HUES48 (cell line): Measurements from ENCODE around the gene MOSPD3.

Experiments used
- H3K27ac ChIP-seq: one replicate; pipeline ENCODE4 v1.7.0; 2013; ENCODE audit warnings: low read depth, low read length, inconsistent platforms
- H3K27me3 ChIP-seq: 2 replicates; pipeline ENCODE4 v1.6.1; 2013; ENCODE audit warnings: mild to moderate bottlenecking, low read length; ENCODE audit not compliant: control insufficient read depth, insufficient read depth
- H3K36me3 ChIP-seq: 2 replicates; pipeline ENCODE4 v1.6.1; 2013; ENCODE audit warnings: low read length; ENCODE audit not compliant: control insufficient read depth, insufficient read depth
- H3K4me1 ChIP-seq: 2 replicates; pipeline ENCODE4 v1.6.1; 2013; ENCODE audit warnings: mild to moderate bottlenecking, low read length; ENCODE audit not compliant: control insufficient read depth, insufficient read depth
- H3K4me3 ChIP-seq: 2 replicates; pipeline ENCODE4 v1.5.1; 2013; ENCODE audit warnings: mild to moderate bottlenecking, low read depth, low read length
- H3K9ac ChIP-seq: 2 replicates; pipeline ENCODE4 v1.6.1; 2013; ENCODE audit warnings: mild to moderate bottlenecking, low read depth, low read length, moderate library complexity
- H3K9me3 ChIP-seq: 2 replicates; pipeline ENCODE4 v1.6.1; 2013; ENCODE audit warnings: low read length; ENCODE audit not compliant: control insufficient read depth, insufficient read depth

The MOSPD3 gene

DNA sequence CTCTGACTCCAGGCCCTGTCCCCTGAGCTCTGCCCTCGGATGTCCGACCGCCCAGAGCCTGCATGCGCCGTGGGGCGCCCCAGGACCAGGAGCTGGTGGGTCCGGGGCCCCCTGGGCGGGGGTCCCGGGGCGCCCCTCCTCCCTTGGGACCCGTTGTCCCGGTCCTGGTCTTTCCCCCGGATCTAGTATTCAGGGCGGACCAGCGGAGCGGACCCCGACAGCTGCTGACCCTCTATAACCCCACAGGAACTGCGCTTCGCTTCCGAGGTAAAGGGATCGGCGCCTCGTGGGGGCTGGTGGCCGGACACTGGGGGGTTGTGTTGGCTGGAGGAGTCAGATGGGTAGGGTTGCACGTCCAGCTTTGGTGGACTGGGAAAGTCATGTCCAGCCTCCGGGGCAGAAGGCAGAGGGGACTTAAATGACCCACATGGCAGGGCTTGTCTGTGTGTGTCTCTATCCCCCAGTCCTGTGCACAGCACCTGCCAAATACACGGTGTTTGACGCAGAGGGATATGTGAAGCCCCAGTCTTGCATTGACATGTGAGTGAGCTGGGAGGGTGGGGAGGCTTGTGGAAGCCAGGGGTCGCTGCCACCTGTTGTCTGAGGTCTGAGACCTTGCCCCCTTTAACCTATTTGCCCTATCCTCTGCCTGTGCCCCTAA lies 520 bp downstream of the MOSPD3 start:
- H3K9ac ChIP-seq: no peak overlapping the region

DNA sequence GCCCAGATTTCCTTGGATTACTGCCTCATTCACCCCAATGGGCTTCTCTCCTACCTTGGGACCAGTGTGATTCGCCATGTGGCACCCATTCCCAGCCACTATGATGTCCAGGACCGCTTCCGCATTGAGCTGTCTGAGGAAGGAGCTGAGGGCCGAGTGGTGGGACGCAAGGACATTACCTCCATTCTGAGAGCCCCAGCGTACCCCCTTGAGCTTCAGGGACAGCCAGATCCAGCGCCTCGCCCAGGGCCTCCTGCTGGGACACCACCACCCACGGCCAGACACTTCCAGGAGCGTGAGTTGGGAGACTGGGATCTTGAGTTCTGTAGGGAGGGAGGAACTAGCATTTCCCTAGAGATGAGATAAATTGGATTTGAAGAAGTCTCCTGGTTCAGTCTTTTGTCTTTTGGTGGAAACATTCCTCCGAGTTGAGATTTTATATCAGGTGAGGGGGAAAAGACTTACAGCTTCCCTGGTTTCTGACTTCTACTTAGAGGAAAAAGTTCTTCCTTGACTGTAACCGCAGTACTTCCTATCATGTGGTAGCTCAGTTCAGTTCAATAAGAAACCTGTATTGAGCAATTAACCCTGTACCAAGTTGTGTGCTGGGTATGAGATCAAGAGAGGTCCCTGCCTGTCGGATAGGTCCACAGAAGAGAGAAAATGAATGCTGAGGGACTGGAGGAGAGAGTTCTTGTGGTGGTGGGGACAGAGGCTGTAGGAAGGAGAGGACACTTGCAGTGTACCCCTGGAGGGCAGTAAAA lies 1.3 kb downstream of the MOSPD3 start:
- Histone ChIP-seq H3K4me3 (no peak overlapping the region), H3K27ac (no peak overlapping the region), H3K9ac (no peak overlapping the region)

More for the DNA sequence above, 520 bp downstream of the MOSPD3 start:
- Histone ChIP-seq H3K36me3 (0 out of 2 replicates have a peak, but pooled peaks cover under 1% of the 10 kb centered on the region), H3K27ac (no peak overlapping the region), H3K27me3 (no peaks in the 10 kb centered on the region), H3K4me3 (peak overlapping the region; percentile 76), H3K9me3 (no peaks in the 10 kb centered on the region), H3K4me1 (peaks cover 3% of the 10 kb centered on the region; the same call in 1 of the 2 replicates)

DNA sequence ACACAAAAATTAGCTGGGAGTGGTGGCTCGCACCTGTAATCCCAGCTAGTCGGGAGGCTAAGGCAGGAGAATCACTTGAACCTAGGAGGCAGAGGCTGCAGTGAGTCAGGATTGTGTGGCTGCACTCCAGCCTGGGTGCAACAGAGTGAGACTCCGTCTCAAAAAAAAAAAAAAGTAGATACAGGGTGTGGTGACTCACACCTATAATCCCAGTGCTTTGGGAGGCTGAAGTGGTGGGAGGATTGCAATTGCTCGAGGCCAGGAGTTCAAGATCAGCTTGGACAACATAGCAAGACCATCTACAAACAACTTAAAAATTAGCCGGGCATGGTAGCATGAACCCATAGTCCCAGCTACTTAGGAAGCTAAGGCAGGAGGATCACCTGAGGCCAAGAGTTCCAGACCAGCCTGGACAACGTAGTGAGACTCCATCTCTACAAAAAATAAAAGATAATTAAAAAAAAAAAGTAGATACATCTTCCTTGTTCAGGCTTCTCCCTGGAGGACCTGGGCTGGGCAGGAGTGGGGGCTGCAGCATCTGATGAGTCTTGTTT lies 2.0 kb downstream of the MOSPD3 start:
- Histone ChIP-seq H3K9ac (no peak overlapping the region), H3K27me3 (no peaks in the 10 kb centered on the region), H3K36me3 (no peaks in the 10 kb centered on the region), H3K9me3 (no peaks in the 10 kb centered on the region), H3K4me3 (no peak overlapping the region), H3K27ac (no peak overlapping the region), H3K4me1 (peaks cover 3% of the 10 kb centered on the region; the same call in 1 of the 2 replicates)

More for the DNA sequence above, 1.3 kb downstream of the MOSPD3 start:
- Histone ChIP-seq H3K36me3 (no peaks in the 10 kb centered on the region), H3K9me3 (no peaks in the 10 kb centered on the region), H3K27me3 (no peaks in the 10 kb centered on the region), H3K4me1 (peaks cover 3% of the 10 kb centered on the region; the same call in 1 of the 2 replicates)

DNA sequence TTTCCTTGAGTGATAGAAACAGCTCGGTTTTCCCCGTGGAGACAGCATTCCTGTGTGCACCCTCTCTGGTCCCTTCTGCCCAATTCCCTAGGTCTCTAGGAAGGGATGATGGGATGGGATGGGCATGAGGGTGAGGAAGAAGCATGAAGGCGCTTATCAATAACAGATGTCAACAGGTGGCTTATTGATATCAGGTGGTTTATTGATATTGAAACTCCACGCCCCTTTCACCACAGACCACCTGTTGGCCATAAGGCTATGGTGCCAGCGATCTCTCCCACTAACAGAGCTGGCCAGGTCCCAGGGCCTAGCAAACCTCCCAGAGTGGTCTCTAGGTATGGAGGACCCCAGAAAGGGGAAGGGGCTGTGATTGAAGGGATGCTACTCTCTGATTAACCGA lies 7.9 kb downstream of the MOSPD3 start:
- no peaks in the 10 kb centered on the region for H3K9me3 ChIP-seq
- H3K27ac ChIP-seq: no peak overlapping the region
- H3K4me3 ChIP-seq: no peak overlapping the region
- no peaks in the 10 kb centered on the region for H3K36me3 ChIP-seq
- H3K27me3 ChIP-seq: no peaks in the 10 kb centered on the region
- no peaks in the 10 kb centered on the region for H3K4me1 ChIP-seq
- no peak overlapping the region for H3K9ac ChIP-seq

DNA sequence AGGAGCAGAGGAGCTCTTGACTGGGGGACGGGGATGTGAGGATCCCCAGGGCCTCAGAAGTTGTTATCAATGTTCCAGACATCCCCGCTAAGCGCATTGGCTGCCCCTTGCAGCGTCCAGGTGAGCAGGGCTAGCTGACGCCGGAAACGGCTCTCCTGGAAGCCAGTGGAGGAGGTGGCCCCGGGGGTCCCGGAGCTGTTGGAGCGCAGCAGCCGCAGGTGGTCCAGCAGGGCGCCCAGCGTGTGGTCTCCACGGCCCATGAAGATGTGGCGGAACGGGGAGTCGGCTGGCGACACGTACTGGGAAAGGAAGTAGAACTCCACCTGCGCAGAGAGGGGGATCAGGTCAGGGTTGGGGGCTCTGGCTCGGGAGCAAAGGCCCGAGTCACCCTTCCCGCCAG lies 8.5 kb downstream of the MOSPD3 start:
- no peak overlapping the region for H3K9ac ChIP-seq
- H3K4me3 ChIP-seq: no peak overlapping the region
- H3K27me3 ChIP-seq: peaks cover 2% of the 10 kb centered on the region
- H3K36me3 ChIP-seq: no peaks in the 10 kb centered on the region
- no peak overlapping the region for H3K27ac ChIP-seq
- no peaks in the 10 kb centered on the region for H3K9me3 ChIP-seq
- no peaks in the 10 kb centered on the region for H3K4me1 ChIP-seq

DNA sequence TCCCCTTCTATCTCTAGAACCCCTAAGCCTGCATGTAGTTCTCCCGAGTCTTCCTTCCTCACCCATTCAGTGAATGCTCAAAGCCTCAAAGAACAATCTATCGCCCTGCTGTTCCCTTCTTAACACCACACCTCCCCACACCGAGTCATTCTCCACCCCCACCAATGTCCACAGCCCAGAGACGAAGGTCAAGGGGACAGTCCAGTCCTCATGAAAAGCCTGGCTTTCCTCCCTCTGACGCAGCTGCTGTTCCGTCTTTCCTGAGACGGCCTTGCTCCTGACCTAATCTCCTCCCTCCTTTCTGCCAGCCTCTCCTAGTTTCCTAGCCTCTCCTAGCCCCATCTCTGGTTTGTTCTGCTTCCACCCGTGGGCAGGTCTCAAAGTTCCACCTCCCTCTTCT lies 9.2 kb downstream of the MOSPD3 start:
- no peak overlapping the region for H3K27ac ChIP-seq
- no peaks in the 10 kb centered on the region for H3K36me3 ChIP-seq
- peaks cover 5% of the 10 kb centered on the region for H3K27me3 ChIP-seq
- H3K9ac ChIP-seq: no peak overlapping the region
- H3K9me3 ChIP-seq: no peaks in the 10 kb centered on the region
- no peaks in the 10 kb centered on the region for H3K4me1 ChIP-seq
- no peak overlapping the region for H3K4me3 ChIP-seq

DNA sequence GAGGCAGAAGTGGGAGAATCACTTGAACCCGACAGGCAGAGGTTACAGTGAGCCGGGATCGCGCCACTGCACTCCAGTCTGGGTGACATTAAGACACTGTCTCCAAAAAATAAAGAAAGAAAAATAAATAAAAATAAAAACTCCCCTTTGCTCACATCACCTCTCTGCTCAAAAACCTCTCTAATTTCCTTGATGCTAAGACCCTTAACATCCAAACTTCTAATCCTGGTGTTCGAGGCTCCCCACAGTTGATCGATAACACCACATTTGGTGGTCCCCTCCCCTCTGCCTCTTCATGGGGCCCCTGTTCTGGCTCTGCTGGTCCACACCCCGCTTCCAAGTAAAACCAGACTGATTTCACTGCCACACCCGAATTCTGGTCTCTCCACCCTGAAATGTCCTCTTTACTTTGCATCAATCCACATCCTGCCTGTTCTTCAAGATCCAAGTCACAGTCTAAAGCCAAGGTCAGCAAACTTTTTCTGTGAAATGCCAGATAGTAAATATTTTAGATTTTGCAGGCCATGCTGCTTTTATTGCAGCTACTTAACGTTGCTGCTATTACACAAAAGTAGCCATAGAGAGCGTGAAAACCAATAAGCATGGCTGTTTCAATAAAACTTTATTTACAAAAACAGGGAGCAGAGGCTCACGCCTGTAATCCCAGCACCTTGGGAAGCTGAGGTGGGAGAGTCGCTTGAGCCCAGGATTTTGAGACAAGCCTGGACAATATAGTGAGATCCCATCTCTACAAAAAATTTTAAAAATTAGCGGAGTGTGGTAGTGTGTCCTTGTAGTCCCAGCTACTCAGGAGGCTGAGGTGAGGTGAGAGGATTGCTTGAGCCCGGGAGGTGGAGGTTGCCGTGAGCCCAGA lies 11.8 kb downstream of the MOSPD3 start:
- H3K4me1 ChIP-seq: peaks cover 3% of the 10 kb centered on the region; the same call in 1 of the 2 replicates
- H3K9ac ChIP-seq: no peak overlapping the region
- H3K27me3 ChIP-seq: peaks cover 5% of the 10 kb centered on the region
- H3K36me3 ChIP-seq: no peaks in the 10 kb centered on the region
- no peaks in the 10 kb centered on the region for H3K9me3 ChIP-seq
- H3K4me3 ChIP-seq: no peak overlapping the region
- H3K27ac ChIP-seq: no peak overlapping the region

DNA sequence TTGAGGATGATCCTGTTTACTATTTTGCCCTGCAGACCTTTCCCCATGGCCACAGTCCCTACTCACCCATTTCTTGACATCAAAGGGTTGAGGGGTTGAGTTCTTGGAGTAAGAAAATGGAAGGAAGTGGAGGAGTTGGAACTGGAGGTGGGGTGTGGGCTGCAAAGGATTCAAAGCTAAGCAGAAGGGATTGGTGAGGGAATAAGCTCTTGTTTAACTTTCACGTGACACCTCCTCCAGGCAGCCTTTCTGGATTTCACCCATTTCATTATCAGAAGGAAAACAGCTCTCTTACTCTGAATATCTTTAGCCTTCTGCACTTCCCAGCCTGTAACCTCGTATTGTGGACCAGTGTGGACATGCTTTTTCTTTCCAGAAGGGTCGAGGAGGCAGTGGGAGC lies 13.7 kb downstream of the MOSPD3 start:
- Histone ChIP-seq H3K27me3 (peaks cover 5% of the 10 kb centered on the region), H3K36me3 (no peaks in the 10 kb centered on the region), H3K27ac (no peak overlapping the region), H3K9ac (no peak overlapping the region), H3K4me3 (peak overlapping the region; percentile 56), H3K4me1 (peaks cover 3% of the 10 kb centered on the region; the same call in 1 of the 2 replicates), H3K9me3 (no peaks in the 10 kb centered on the region)

DNA sequence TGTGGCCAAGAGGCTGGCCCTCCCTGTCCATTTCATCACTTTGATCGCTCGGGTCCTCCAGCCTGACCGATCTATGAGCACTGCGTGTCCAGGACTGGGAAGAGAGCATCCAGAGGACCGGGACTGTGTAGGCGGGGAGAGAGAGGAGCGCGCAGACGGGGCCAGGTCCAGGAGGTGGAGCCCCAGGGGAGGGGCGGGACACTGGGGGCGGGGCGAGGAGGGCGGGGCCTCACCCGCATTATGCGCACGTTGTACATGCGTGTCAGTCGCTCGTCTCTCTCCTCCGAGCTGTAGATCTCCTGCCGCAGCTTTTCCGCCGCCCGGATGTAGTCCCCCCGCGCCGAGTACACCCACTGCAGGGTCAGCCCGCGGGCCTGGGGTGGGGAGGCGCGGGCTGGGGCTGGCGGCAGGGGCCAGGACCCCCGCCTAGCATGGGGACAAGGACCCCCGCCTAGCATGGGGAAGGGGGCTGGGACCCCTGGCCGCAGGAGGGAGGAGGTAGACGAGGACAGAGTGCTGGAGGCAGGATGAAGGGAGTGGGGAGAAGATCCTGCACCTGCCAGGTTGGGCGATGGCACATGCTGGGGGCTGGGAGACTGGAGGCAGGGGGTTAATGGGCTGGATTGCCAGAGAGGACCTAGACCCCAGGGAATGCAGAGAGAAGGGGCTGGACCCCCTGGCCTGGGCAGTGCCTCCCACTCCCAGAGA lies 14.3 kb downstream of the MOSPD3 start:
- Histone ChIP-seq H3K36me3 (no peaks in the 10 kb centered on the region), H3K9ac (no peak overlapping the region), H3K27me3 (peaks cover 5% of the 10 kb centered on the region), H3K4me3 (peak overlapping the region; percentile 56), H3K27ac (no peak overlapping the region), H3K9me3 (no peaks in the 10 kb centered on the region), H3K4me1 (peaks cover 3% of the 10 kb centered on the region; the same call in 1 of the 2 replicates)

DNA sequence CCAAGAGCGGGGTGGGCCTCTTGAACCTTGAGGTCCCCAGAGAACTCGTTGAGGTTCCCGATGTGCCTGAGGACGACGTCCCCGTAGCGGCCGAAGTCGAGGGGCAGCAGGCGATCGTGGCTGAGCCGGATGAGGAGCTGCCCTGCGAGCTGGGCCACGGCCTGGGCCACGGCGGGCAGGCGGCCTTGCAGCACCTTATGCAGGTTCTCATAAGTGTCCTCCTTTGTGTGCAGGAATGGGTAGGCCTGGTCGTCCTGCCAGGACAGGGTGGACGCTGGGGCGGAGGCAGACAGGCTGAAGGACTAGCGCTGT lies 14.9 kb downstream of the MOSPD3 start:
- no peaks in the 10 kb centered on the region for H3K9me3 ChIP-seq
- H3K27ac ChIP-seq: no peak overlapping the region
- no peak overlapping the region for H3K9ac ChIP-seq
- H3K27me3 ChIP-seq: peaks cover 9% of the 10 kb centered on the region
- H3K4me1 ChIP-seq: peaks cover 3% of the 10 kb centered on the region; the same call in 1 of the 2 replicates
- H3K4me3 ChIP-seq: peak overlapping the region; percentile 56; the same call in 1 of the 2 replicates
- H3K36me3 ChIP-seq: no peaks in the 10 kb centered on the region
